Colonic mucosa (tissue), 4 donors: ENCODE measurements around the gene MMP21. TPM values are rescaled to one million over a fixed set of nuclear protein-coding genes. Genes with fewer than 3 reads are reported as not detected.

Experiments
- DNase-seq: peaks from one replicate; pipeline ENCODE4 v3.0.0-alpha.2; 2020
- H3K27ac ChIP-seq: fragments of 200-600 bp; one replicate; pipeline ENCODE4 v1.8.0; 2021
- H3K27me3 ChIP-seq: fragments of 200-600 bp; one replicate; pipeline ENCODE4 v1.8.0; 2021
- H3K36me3 ChIP-seq: fragments of 200-600 bp; one replicate; pipeline ENCODE4 v1.8.0; 2021
- H3K4me1 ChIP-seq: fragments of 200-600 bp; one replicate; pipeline ENCODE4 v1.8.0; 2021; ENCODE audit warnings: mild to moderate bottlenecking
- H3K4me3 ChIP-seq: fragments of 200-600 bp; one replicate; pipeline ENCODE4 v1.8.0; 2021
- H3K9ac ChIP-seq, 2 donors: one replicate each; pipeline ENCODE4 v1.7.0; 2013; ENCODE audit warnings: control low read depth in 2 of 2, low read depth in 2 of 2, low read length in 2 of 2
- H3K9me3 ChIP-seq: fragments of 200-600 bp; one replicate; pipeline ENCODE4 v1.8.0; 2021
- intact Hi-C: fragments of 100-400 bp; cut with DNase I; formaldehyde crosslinking; loops from one replicate; pipeline ENCODE4 v1.14.1; 2022
- total RNA-seq, 2 donors: library from RNA; stranded (reverse); fragmentation: NEBNext Ultra II Directional in 1 of 2; extraction: Animal tissue kit (Norgen Biotek cat#: 25700) in 1 of 2; gene quantifications; one replicate each; pipeline ENCODE4 v1.2.1, GENCODE V29; 2021
- TF ChIP-seq, protein P1 (sequence below): fragments of 200-600 bp; IDR thresholded peaks from one replicate; pipeline ENCODE4 v1.8.0; 2022; ENCODE audit warnings: antibody characterized with exemption, mild to moderate bottlenecking
- donor health status: healthy.
- donor health status: DM: no; HTN: no; CAD: no.
- donor health status: DM: no; HTN: no; CAD: no.

MMP21 gene
- total RNA-seq, 2 donors from 2014 or later: not detected

DNA sequence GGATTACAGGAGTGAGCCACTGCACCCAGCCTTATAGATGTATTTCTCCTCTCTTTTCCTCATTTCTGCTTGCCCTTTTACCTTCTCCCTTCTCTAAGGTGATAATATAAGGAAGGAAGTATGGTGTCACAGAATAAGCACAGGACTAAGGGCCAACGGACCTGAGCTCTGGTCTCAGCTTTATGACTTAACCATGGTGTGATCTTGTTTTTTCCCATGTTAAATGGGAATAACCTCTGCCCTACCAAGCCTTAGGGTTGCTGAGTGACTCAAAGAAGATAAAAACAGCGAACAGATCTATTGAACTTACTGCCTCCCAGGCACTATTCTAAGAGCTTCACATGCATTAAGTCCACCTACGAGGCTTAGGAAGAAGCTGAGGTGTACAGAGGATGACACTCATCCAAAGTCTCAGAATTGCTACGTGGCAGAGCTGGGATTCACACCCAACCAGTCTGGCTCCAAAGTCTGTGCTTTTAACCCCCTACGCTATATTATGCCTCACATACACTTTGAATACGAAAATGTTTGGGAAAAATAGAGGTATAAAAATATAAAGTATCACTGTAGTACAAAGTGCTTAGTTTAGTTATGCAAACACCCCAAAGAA is 41.8 kb upstream of the MMP21 start:
- no peaks in the 10 kb centered on the region for H3K9me3 ChIP-seq
- H3K36me3 ChIP-seq: no peaks in the 10 kb centered on the region
- intact Hi-C loops: no loop called here
- H3K27me3 ChIP-seq: no peaks in the 10 kb centered on the region
- H3K27ac ChIP-seq: no peak overlapping the region
- DNase-seq: no peak
- no peak overlapping the region for H3K9ac ChIP-seq
- TF ChIP-seq, protein P1, sequence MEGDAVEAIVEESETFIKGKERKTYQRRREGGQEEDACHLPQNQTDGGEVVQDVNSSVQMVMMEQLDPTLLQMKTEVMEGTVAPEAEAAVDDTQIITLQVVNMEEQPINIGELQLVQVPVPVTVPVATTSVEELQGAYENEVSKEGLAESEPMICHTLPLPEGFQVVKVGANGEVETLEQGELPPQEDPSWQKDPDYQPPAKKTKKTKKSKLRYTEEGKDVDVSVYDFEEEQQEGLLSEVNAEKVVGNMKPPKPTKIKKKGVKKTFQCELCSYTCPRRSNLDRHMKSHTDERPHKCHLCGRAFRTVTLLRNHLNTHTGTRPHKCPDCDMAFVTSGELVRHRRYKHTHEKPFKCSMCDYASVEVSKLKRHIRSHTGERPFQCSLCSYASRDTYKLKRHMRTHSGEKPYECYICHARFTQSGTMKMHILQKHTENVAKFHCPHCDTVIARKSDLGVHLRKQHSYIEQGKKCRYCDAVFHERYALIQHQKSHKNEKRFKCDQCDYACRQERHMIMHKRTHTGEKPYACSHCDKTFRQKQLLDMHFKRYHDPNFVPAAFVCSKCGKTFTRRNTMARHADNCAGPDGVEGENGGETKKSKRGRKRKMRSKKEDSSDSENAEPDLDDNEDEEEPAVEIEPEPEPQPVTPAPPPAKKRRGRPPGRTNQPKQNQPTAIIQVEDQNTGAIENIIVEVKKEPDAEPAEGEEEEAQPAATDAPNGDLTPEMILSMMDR: no peak
- H3K4me1 ChIP-seq: no peaks in the 10 kb centered on the region
- H3K4me3 ChIP-seq: no peak overlapping the region

DNA sequence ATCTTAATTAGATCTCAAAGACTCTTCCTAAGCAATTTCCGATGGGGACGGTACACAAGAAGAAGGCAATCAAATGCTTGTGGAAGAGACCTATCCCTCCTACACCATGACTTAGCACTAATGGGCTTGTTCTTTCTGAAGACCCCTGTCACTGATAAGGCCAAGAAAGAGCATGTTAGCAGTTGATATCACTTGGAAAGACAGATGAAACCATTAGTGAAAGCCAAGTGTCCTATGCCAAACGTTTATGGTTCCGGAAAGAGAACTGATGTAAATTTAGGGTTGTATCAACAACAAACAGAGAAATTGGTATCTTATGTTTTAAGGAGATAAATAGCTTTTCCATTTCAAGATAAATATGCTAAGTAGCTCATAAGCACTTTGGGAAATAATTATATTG is 40.9 kb upstream of the MMP21 start:
- Histone ChIP-seq H3K4me1 (no peaks in the 10 kb centered on the region), H3K36me3 (no peaks in the 10 kb centered on the region), H3K27me3 (no peaks in the 10 kb centered on the region), H3K9me3 (no peaks in the 10 kb centered on the region), H3K27ac (no peak overlapping the region), H3K9ac (no peak overlapping the region), H3K4me3 (no peak overlapping the region)
- no peak for DNase-seq
- intact Hi-C loops: no loop called here
- TF ChIP-seq, protein P1: no peak

DNA sequence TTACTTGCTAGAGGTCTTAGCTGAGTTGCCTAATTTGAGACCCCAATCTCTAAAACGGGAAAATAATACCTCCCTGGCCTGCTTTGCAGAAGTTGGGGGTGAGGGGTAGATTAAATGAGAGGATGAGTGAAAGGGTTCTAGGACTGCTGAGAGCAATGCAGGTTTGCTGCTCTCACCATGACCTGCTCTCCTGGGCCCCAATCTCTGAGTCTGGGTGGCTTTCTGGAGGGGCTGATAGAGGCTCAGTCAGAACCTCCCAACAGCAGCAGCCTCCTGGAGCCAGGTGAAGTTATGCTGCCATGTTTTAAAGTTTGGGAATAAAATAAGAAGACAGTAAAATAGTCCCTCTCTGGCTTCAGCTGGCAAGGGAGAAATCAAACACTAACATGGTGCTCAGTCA is 40.1 kb upstream of the MMP21 start:
- Histone ChIP-seq H3K4me3 (no peak overlapping the region), H3K9ac (no peak overlapping the region), H3K4me1 (no peaks in the 10 kb centered on the region), H3K9me3 (no peaks in the 10 kb centered on the region), H3K27ac (no peak overlapping the region), H3K27me3 (no peaks in the 10 kb centered on the region), H3K36me3 (no peaks in the 10 kb centered on the region)
- DNase-seq: no peak
- intact Hi-C loops: no loop called here
- TF ChIP-seq, protein P1: no peak

DNA sequence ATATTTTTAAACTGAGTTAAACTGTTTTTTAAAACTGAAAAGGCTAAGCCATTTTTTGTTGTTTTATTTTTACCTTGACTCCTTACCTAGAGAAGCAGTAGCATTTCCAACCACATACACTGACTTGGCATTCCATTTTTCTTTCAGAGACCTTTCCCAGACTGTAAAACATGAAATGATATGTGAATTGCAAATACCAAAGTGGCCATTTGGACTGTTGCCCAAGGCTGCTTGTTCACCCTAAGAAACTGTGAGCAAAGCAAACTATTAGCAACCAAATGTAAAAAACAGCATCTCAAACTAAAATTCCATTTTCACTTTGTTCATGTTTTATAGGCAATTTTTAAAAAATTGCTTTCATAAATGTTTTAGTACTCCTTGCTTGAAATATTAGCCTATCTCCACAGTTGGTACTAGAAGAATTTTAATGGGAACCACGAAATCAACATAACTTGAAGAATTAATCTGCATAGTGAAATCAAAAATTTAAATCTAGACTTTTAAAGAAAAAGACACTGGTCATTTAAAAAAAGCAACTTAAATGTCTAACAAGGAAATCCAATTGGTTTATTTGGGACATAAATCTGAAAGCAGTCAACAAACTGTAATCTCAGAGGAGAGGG is 36.6 kb upstream of the MMP21 start:
- H3K4me1 ChIP-seq: no peaks in the 10 kb centered on the region
- no peak overlapping the region for H3K27ac ChIP-seq
- no peak overlapping the region for H3K9ac ChIP-seq
- H3K27me3 ChIP-seq: no peaks in the 10 kb centered on the region
- H3K9me3 ChIP-seq: no peaks in the 10 kb centered on the region
- no peak for DNase-seq
- TF ChIP-seq, protein P1: no peak
- no peaks in the 10 kb centered on the region for H3K36me3 ChIP-seq
- H3K4me3 ChIP-seq: no peak overlapping the region
- intact Hi-C loops: no loop called here

DNA sequence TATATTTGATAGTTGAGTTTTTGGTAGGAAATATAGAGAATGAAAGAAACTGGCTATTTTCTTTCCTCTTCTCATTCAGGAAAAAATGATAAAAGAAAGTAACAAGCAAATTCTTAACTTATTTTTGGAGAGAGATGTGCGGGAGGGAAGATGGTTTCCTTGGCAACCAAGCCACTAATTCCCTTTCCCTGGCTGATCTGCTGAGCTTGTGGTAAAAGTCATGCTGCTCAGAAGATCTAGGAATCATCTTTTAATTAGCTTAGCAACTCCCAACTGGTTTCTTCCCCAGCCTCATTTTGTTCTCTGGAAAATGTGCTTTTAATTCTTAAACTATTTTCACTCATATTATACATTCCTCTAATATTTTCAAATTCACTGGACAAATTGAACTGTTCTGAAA is 35.6 kb upstream of the MMP21 start:
- no peak overlapping the region for H3K27ac ChIP-seq
- no peak for DNase-seq
- intact Hi-C loops: no loop called here
- H3K36me3 ChIP-seq: no peaks in the 10 kb centered on the region
- TF ChIP-seq, protein P1: no peak
- no peaks in the 10 kb centered on the region for H3K27me3 ChIP-seq
- no peaks in the 10 kb centered on the region for H3K4me1 ChIP-seq
- H3K9ac ChIP-seq: no peak overlapping the region
- no peaks in the 10 kb centered on the region for H3K9me3 ChIP-seq
- H3K4me3 ChIP-seq: no peak overlapping the region
